Endodermal cell (in vitro differentiated cells): Measurements from ENCODE around the gene TRAPPC3L. TPM values are rescaled to one million over a fixed set of nuclear protein-coding genes. Genes with fewer than 3 reads are reported as not detected.

Experiments
- DNase-seq: peaks from one replicate; pipeline ENCODE4 v3.0.0-alpha.2; 2017
- H3K27ac ChIP-seq: 2 replicates; pipeline ENCODE4 v1.5.1; 2013; ENCODE audit warnings: mild to moderate bottlenecking, low read depth, low read length, moderate library complexity
- H3K27me3 ChIP-seq: 2 replicates; pipeline ENCODE4 v1.6.1; 2013; ENCODE audit warnings: mild to moderate bottlenecking, low read length, moderate library complexity; ENCODE audit not compliant: insufficient read depth, control insufficient read depth, poor library complexity, severe bottlenecking
- H3K36me3 ChIP-seq: 2 replicates; pipeline ENCODE4 v1.7.0; 2013; ENCODE audit warnings: mild to moderate bottlenecking, low read length, moderate library complexity; ENCODE audit not compliant: control insufficient read depth, insufficient read depth
- H3K4me1 ChIP-seq: one replicate; pipeline ENCODE4 v1.7.0; 2013; ENCODE audit warnings: low read length; ENCODE audit not compliant: control insufficient read depth, insufficient read depth
- H3K4me3 ChIP-seq: 2 replicates; pipeline ENCODE4 v1.5.1; 2013; ENCODE audit warnings: mild to moderate bottlenecking, low read length, moderate library complexity
- H3K9ac ChIP-seq: 2 replicates; pipeline ENCODE4 v1.6.1; 2013; ENCODE audit warnings: mild to moderate bottlenecking, low read length, moderate library complexity; ENCODE audit not compliant: poor library complexity, severe bottlenecking; ENCODE audit errors: extremely low read depth
- H3K9me3 ChIP-seq: 2 replicates; pipeline ENCODE4 v1.6.1; 2013; ENCODE audit warnings: mild to moderate bottlenecking, low read length, moderate library complexity; ENCODE audit not compliant: control insufficient read depth
- H3K27ac Mint-ChIP-seq: 2 replicates; pipeline ENCODE4 v1.8.0; 2020; ENCODE audit warnings: mixed read lengths
- H3K27me3 Mint-ChIP-seq: 2 replicates; pipeline ENCODE4 v1.8.0; 2021; ENCODE audit warnings: mild to moderate bottlenecking, mixed read lengths; ENCODE audit not compliant: insufficient read depth
- H3K36me3 Mint-ChIP-seq: 2 replicates; pipeline ENCODE4 v1.8.0; 2020; ENCODE audit warnings: low read depth, mixed read lengths
- H3K4me1 Mint-ChIP-seq: 2 replicates; pipeline ENCODE4 v1.8.0; 2020; ENCODE audit warnings: mixed read lengths
- H3K4me3 Mint-ChIP-seq: 2 replicates; pipeline ENCODE4 v1.8.0; 2020; ENCODE audit warnings: mild to moderate bottlenecking, moderate library complexity, mixed read lengths
- H3K9me3 Mint-ChIP-seq: 2 replicates; pipeline ENCODE4 v1.8.0; 2020; ENCODE audit warnings: mild to moderate bottlenecking, mixed read lengths
- WGBS, 2 experiments: methylation state at CpG; one replicate each; pipeline versions ENCODE4 v1.1.5 to v1.1.7; 2013; ENCODE audit warnings: missing lambda C conversion rate in 2 of 2, mixed read lengths in 1 of 2; ENCODE audit not compliant: insufficient coverage in 1 of 2, insufficient read length in 1 of 2; 5-methylcytosine and 5-hydroxymethylcytosine counted together
- total RNA-seq, 2 donors: library from RNA; stranded (reverse); fragmentation: NEBNext Ultra II Directional in 1 of 2; extraction: Animal tissue kit (Norgen Biotek cat#: 25700) in 1 of 2; gene quantifications; 2 replicates in 1 of 2; 3 replicates in 1 of 2; pipeline ENCODE4 v1.2.1, GENCODE V29; 2021
- TF ChIP-seq, protein P1 (sequence below): fragments of 200-600 bp; sonication (generic); conservative IDR thresholded peaks from 2 replicates; pipeline ENCODE4 v1.5.0; 2021; ENCODE audit warnings: antibody characterized with exemption, mild to moderate bottlenecking

TRAPPC3L gene
- total RNA-seq, 2 donors from 2014 or later = not detected

DNA sequence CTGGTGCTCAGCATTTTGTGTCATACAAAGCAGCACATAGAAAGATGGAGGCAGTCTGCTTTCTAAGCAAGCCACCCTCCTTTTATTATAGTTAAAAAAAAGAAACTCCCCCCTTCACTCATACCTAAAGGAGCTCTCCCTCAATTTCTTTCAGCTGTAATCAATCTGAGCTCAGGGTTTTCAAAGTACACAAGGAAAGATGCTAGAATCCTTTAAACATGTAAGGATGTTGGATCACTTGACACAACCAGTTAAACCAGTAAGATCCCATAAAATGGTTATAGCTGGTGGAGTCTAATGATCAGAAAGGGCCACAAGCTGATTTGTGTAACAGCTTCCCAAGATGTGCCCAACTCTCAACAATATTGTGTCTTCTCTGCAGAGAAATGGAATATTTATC is 8.0 kb upstream of the TRAPPC3L start, which contains the start of gene CALHM4:
Gene CALHM4, plus strand, starts transcription at position 301 of the 400 bp plus-strand sequence. Its CDS starts 43 bp downstream, at position 344.
- Mint-ChIP-seq H3K4me3 (no peak within 1 kb of the TSS), H3K4me1 (no peaks in the 10 kb centered on the region), H3K27me3 (peaks cover 6% of the 10 kb centered on the region), H3K9me3 (no peaks in the 10 kb centered on the region), H3K27ac (no peak within 1 kb of the TSS), H3K36me3 (no peaks in the 10 kb centered on the region)
- Histone ChIP-seq H3K27ac (no peak within 1 kb of the TSS), H3K27me3 (no peaks in the 10 kb centered on the region), H3K4me3 (no peak within 1 kb of the TSS), H3K4me1 (no peaks in the 10 kb centered on the region), H3K36me3 (no peaks in the 10 kb centered on the region), H3K9me3 (no peaks in the 10 kb centered on the region), H3K9ac (no peak within 1 kb of the TSS)
- TF ChIP-seq, protein P1, sequence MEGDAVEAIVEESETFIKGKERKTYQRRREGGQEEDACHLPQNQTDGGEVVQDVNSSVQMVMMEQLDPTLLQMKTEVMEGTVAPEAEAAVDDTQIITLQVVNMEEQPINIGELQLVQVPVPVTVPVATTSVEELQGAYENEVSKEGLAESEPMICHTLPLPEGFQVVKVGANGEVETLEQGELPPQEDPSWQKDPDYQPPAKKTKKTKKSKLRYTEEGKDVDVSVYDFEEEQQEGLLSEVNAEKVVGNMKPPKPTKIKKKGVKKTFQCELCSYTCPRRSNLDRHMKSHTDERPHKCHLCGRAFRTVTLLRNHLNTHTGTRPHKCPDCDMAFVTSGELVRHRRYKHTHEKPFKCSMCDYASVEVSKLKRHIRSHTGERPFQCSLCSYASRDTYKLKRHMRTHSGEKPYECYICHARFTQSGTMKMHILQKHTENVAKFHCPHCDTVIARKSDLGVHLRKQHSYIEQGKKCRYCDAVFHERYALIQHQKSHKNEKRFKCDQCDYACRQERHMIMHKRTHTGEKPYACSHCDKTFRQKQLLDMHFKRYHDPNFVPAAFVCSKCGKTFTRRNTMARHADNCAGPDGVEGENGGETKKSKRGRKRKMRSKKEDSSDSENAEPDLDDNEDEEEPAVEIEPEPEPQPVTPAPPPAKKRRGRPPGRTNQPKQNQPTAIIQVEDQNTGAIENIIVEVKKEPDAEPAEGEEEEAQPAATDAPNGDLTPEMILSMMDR = no peak
- DNase-seq = no peak

DNA sequence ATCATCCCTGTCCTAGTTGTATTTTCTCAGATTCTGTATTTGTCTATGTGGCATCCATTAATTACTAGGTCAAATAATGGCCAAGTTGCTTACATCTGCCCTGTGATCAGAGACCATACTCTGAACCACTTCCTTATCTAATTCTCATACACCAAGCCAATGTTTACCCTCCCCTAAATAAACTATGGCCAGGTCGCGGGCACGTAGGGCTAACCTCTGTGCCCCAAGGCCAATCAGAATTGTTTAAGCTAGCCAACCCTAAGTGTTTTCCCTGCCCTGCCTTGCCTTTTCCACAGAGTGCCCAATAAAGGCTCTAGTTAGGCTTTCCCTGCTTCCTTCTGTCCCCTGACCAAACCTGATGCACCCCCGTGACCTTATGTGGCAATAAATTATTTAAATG is 5.3 kb upstream of the TRAPPC3L start:
- no peaks in the 10 kb centered on the region for H3K36me3 Mint-ChIP-seq
- no peaks in the 10 kb centered on the region for H3K9me3 Mint-ChIP-seq
- WGBS, 2 experiments = 75 to 84% methylated on average over 4 of the region's 4 CpGs
- Histone ChIP-seq H3K9ac (no peak overlapping the region), H3K36me3 (no peaks in the 10 kb centered on the region), H3K27me3 (no peaks in the 10 kb centered on the region), H3K4me3 (no peak overlapping the region), H3K9me3 (no peaks in the 10 kb centered on the region), H3K4me1 (no peaks in the 10 kb centered on the region), H3K27ac (no peak overlapping the region)
- no peak overlapping the region for H3K4me3 Mint-ChIP-seq
- no peak overlapping the region for H3K27ac Mint-ChIP-seq
- H3K27me3 Mint-ChIP-seq = peaks cover 6% of the 10 kb centered on the region
- H3K4me1 Mint-ChIP-seq = no peaks in the 10 kb centered on the region
- no peak for DNase-seq
- TF ChIP-seq, protein P1 = no peak

DNA sequence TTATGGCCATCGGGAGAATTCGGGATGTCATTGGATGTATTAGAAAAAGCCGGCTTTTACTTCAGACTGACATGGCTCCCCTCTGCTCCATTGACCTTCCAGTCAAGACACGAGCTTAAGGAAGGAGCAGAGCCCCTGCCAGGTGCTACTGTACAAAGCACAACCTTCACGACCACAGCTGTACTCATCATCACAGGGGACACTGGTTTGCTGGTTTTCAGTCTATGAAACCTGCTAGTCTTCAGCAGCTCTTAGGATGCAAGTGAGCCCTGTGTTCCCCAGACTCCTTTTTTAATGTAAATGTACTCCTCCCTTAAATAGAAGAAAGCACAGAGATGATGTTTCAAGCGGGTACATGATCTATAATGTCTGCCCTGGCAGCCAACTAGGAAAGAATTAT is 1.9 kb upstream of the TRAPPC3L start:
- 78 to 81% methylated on average over 5 to 6 of the region's 6 CpGs for WGBS, 2 experiments

More for the DNA sequence above, 1.9 kb upstream of the TRAPPC3L start:
- Histone ChIP-seq H3K9me3 (no peaks in the 10 kb centered on the region), H3K27ac (no peak overlapping the region), H3K4me1 (no peaks in the 10 kb centered on the region), H3K36me3 (no peaks in the 10 kb centered on the region), H3K4me3 (no peak overlapping the region), H3K27me3 (peaks cover 9% of the 10 kb centered on the region), H3K9ac (no peak overlapping the region)
- no peaks in the 10 kb centered on the region for H3K9me3 Mint-ChIP-seq
- TF ChIP-seq, protein P1 = no peak
- peaks cover 1% of the 10 kb centered on the region for H3K27me3 Mint-ChIP-seq
- no peak overlapping the region for H3K4me3 Mint-ChIP-seq
- H3K4me1 Mint-ChIP-seq = no peaks in the 10 kb centered on the region
- no peaks in the 10 kb centered on the region for H3K36me3 Mint-ChIP-seq
- H3K27ac Mint-ChIP-seq = no peak overlapping the region
- no peak for DNase-seq
